SK-N-SH (cell line): ENCODE results near the gene LRCOL1.

Experiments used
- EZH2phosphoT487 ChIP-seq: fragments of 200-600 bp; sonication (generic); IDR thresholded peaks from 2 replicates; pipeline ENCODE4 v1.6.1; 2017; ENCODE audit warnings: low read depth, mixed run types, mild to moderate bottlenecking, antibody characterized with exemption, moderate library complexity, borderline replicate concordance
- JUND ChIP-seq: IDR thresholded peaks from 2 replicates; pipeline ENCODE4 v1.4.0; 2012
- POLR2AphosphoS5 ChIP-seq: IDR thresholded peaks from 2 replicates; pipeline ENCODE4 v1.6.1; 2012; ENCODE audit warnings: low read depth, low read length
- YY1 ChIP-seq: IDR thresholded peaks from 2 replicates; pipeline ENCODE4 v1.4.0; 2012; ENCODE audit warnings: low read depth, mild to moderate bottlenecking
- TF ChIP-seq, protein P1 (sequence below): IDR thresholded peaks from 2 replicates; pipeline ENCODE4; 2012
- TF ChIP-seq, protein P2 (sequence below): IDR thresholded peaks from 2 replicates; pipeline ENCODE4 v1.4.0; 2012; ENCODE audit warnings: low read depth
- TF ChIP-seq, protein P3 (sequence below): IDR thresholded peaks from 2 replicates; pipeline ENCODE4 v1.4.0; 2012; ENCODE audit warnings: low read depth, borderline replicate concordance
- TF ChIP-seq, protein P4 (sequence below): fragments of 200-600 bp; sonication (generic); IDR thresholded peaks from 2 replicates; pipeline ENCODE4 v1.6.1; 2017; ENCODE audit warnings: antibody characterized with exemption, mild to moderate bottlenecking, moderate library complexity

DNA sequence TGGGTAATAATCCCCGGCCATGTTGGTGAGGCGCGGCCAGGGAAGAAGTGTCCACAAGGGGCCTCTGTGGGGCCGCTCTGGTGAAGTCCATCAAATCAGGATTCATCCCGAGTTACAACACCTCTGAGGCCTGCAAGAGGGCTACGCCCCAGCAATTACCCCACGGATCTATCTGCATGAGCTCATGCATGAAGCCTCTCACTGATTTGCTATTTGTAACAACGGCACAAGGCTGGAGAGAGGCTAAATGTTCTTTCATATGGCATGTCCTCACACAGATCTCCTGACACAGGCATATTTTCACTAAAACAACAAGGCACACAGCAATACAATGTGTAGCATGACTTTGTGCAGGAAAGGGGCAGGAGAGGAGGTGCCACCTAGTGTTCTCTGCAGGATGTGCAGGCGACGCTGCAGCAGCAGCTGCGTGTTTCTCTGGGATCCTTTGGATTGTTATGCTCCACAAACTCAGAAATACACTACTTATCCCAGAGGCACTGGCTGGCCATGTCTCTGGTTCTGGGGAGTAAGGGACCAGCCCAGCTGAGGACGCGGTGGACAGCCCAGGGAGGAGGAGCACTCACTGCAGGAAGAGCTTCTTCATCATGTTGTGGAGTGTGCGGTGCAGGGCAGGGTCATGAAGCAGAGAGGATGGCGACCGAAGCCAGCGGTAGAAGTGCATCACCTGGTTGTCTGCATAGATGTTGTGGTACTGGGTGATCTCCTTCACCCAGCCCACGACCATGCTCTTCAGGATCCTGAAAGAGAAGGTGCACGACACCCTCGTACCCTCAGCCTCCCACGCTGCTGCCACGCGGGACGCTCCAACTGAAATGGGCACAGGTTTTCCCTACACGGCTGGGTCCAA, 28.4 kb upstream of the LRCOL1 start:
- TF ChIP-seq, protein P1, sequence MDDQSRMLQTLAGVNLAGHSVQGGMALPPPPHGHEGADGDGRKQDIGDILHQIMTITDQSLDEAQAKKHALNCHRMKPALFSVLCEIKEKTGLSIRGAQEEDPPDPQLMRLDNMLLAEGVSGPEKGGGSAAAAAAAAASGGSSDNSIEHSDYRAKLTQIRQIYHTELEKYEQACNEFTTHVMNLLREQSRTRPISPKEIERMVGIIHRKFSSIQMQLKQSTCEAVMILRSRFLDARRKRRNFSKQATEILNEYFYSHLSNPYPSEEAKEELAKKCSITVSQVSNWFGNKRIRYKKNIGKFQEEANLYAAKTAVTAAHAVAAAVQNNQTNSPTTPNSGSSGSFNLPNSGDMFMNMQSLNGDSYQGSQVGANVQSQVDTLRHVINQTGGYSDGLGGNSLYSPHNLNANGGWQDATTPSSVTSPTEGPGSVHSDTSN: no peak
- TF ChIP-seq, protein P2, sequence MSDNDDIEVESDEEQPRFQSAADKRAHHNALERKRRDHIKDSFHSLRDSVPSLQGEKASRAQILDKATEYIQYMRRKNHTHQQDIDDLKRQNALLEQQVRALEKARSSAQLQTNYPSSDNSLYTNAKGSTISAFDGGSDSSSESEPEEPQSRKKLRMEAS: no peak
- TF ChIP-seq, protein P3, sequence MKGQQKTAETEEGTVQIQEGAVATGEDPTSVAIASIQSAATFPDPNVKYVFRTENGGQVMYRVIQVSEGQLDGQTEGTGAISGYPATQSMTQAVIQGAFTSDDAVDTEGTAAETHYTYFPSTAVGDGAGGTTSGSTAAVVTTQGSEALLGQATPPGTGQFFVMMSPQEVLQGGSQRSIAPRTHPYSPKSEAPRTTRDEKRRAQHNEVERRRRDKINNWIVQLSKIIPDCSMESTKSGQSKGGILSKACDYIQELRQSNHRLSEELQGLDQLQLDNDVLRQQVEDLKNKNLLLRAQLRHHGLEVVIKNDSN: no peak
- TF ChIP-seq, protein P4, sequence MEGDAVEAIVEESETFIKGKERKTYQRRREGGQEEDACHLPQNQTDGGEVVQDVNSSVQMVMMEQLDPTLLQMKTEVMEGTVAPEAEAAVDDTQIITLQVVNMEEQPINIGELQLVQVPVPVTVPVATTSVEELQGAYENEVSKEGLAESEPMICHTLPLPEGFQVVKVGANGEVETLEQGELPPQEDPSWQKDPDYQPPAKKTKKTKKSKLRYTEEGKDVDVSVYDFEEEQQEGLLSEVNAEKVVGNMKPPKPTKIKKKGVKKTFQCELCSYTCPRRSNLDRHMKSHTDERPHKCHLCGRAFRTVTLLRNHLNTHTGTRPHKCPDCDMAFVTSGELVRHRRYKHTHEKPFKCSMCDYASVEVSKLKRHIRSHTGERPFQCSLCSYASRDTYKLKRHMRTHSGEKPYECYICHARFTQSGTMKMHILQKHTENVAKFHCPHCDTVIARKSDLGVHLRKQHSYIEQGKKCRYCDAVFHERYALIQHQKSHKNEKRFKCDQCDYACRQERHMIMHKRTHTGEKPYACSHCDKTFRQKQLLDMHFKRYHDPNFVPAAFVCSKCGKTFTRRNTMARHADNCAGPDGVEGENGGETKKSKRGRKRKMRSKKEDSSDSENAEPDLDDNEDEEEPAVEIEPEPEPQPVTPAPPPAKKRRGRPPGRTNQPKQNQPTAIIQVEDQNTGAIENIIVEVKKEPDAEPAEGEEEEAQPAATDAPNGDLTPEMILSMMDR: peak; percentile 80
- TF ChIP-seq JUND (no peak), YY1 (no peak), EZH2phosphoT487 (no peak), POLR2AphosphoS5 (no peak)
